Measurements from ENCODE around the gene RETREG1.

The RETREG1 gene

DNA sequence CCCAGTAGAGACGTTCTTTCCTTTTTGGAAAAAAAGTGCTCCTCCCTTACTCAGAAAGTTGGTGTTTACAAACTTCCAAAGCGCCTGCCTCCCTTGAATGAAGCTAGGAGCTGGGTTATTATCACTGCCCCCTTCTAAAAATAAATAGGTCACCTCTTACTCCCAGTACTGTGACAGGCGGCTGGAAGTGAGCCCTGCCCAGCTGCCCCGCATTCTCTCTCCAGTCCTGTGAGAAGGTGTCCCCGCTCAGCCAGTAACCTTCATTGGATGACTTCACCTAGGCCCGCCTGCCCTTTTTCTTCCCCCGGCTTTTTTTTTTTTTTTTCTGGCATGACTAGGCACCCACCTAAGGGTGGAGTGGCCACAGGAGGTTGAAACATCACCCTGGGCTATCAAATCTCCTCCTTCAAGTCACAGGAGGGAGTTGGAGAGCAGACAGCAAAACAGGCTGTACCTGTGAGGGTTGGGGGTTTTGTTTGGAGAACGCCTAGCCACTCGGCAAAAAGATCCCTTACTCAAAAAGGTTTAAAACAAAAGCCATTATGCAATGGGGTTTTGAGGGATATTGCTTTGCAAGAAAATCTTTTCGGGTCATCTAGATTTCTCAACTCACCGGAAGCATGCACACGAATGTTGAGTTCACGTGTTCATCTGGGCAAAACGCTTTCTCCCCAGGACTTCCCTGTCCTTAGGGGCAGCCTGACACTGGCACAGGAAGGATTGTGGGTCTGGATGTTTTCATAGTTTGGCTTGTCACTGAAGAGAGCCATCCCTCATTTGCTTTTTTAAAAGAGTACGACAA, 107.9 kb downstream of the RETREG1 start:
- Histone ChIP-seq H3K36me3 (ENCODE audit: control insufficient read depth in 2 of 2, insufficient read depth in 1 of 2, low read length in 2 of 2) (no peaks in the 10 kb centered on the region), H3K27ac (ENCODE audit: extremely low read depth, low read depth, low read length) (no peak overlapping the region), H3K4me3 (ENCODE audit: low read depth, low read length) (no peak overlapping the region), H3K9me3 (ENCODE audit: control insufficient read depth, insufficient read depth, low read depth, low read length) (no peaks in the 10 kb centered on the region), H3K4me1 (ENCODE audit: control insufficient read depth, insufficient read depth, low read length) (peaks cover 3% of the 10 kb centered on the region; the same call in 1 of the 2 replicates)
- TF ChIP-seq GLIS1 (tag by site-specific recombination; IDR thresholded peaks at IDR 0.05) (peak; percentile 57), ZNF335 (tag by site-specific recombination; conservative IDR thresholded peaks at IDR 0.05) (peak; percentile 38; the same call in 1 of the 2 replicates), KLF1 (tag by site-specific recombination; IDR thresholded peaks at IDR 0.05) (0 out of 2 replicates have a peak, but pooled peaks have one; percentile 13), EGR2 (tag by site-specific recombination; IDR thresholded peaks at IDR 0.05; ENCODE audit: low read depth) (peak; percentile 41; the same call in 1 of the 2 replicates), ZIC2 (tag by site-specific recombination; IDR thresholded peaks at IDR 0.05) (peak; percentile 28; the same call in 1 of the 2 replicates), ZNF837 (tag by site-specific recombination; IDR thresholded peaks at IDR 0.05) (no peak), ZNF37A (tag by site-specific recombination; IDR thresholded peaks at IDR 0.05) (no peak), ZNF707 (tag by site-specific recombination; IDR thresholded peaks at IDR 0.05) (no peak), SP2 (tag by site-specific recombination; IDR thresholded peaks at IDR 0.05) (peak; percentile 36)
- TF ChIP-seq, protein P1, sequence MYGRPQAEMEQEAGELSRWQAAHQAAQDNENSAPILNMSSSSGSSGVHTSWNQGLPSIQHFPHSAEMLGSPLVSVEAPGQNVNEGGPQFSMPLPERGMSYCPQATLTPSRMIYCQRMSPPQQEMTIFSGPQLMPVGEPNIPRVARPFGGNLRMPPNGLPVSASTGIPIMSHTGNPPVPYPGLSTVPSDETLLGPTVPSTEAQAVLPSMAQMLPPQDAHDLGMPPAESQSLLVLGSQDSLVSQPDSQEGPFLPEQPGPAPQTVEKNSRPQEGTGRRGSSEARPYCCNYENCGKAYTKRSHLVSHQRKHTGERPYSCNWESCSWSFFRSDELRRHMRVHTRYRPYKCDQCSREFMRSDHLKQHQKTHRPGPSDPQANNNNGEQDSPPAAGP (tag by site-specific recombination; IDR thresholded peaks at IDR 0.05): peak; percentile 64
- TF ChIP-seq, protein P2, sequence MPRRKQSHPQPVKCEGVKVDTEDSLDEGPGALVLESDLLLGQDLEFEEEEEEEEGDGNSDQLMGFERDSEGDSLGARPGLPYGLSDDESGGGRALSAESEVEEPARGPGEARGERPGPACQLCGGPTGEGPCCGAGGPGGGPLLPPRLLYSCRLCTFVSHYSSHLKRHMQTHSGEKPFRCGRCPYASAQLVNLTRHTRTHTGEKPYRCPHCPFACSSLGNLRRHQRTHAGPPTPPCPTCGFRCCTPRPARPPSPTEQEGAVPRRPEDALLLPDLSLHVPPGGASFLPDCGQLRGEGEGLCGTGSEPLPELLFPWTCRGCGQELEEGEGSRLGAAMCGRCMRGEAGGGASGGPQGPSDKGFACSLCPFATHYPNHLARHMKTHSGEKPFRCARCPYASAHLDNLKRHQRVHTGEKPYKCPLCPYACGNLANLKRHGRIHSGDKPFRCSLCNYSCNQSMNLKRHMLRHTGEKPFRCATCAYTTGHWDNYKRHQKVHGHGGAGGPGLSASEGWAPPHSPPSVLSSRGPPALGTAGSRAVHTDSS (tag by site-specific recombination; IDR thresholded peaks at IDR 0.05): no peak
- CTCF ChIA-PET: interaction anchor here (1.0 kb wide), 2 partner anchors 19 kb away, joined by 3 to 4 read pairs; no protein-coding TSS in a partner anchor
- POLR2A ChIA-PET: no interaction called here

- no peak overlapping the region for H3K27ac ChIP-seq (ENCODE audit: extremely low read depth, low read depth, low read length)
- no peaks in the 10 kb centered on the region for H3K9me3 ChIP-seq (ENCODE audit: control insufficient read depth, insufficient read depth, low read depth, low read length)
- no peak for TF ChIP-seq ZNF292 (tag by site-specific recombination; IDR thresholded peaks at IDR 0.05; ENCODE audit: borderline replicate concordance, low read depth)
- TF ChIP-seq ZNF121 (tag by site-specific recombination; IDR thresholded peaks at IDR 0.05): no peak
- no peak for TF ChIP-seq ZNF670 (tag by site-specific recombination; IDR thresholded peaks at IDR 0.05; ENCODE audit: low read depth)
- no peak for TF ChIP-seq ZNF362 (tag by site-specific recombination; IDR thresholded peaks at IDR 0.05)
- no peak for TF ChIP-seq ZNF776 (tag by site-specific recombination; IDR thresholded peaks at IDR 0.05; ENCODE audit: borderline replicate concordance)
- no peak for TF ChIP-seq ZNF221 (tag by site-specific recombination; IDR thresholded peaks at IDR 0.05; ENCODE audit: borderline replicate concordance)
- CTCF ChIA-PET: interaction anchor here (1.0 to 1.1 kb wide), 2 partner anchors 18 to 683 kb away, joined by 3 read pairs; no protein-coding TSS in a partner anchor
- no peaks in the 10 kb centered on the region for H3K36me3 ChIP-seq (ENCODE audit: control insufficient read depth in 2 of 2, insufficient read depth in 1 of 2, low read length in 2 of 2)
- H3K4me1 ChIP-seq (ENCODE audit: control insufficient read depth, insufficient read depth, low read length): peaks cover 3% of the 10 kb centered on the region; the same call in 1 of the 2 replicates
- H3K4me3 ChIP-seq (ENCODE audit: low read depth, low read length): no peak overlapping the region
- POLR2A ChIA-PET: no interaction called here
Observed at GRCh38 chr5:16507716-16508115, 109.1 kb downstream of the RETREG1 start.

DNA sequence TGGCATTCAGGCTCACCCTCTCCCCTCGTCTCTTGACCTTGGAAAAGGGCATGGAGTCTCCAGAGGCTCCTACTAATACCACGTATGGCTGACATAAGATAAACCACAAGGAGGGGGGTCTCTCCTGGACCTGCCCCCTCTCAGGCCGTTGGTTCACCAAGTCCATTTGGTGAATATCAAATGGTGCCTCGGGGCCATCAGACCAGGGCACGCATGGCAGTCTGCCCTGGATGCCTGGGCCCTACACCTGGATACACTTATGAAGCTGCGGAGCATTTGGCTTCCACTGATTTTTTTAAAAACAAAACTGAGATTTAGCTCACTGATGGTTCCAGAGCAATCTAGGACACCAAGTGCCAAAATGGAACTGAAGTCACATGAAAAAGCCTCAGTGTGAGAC, 110.9 kb downstream of the RETREG1 start:
- CTCF ChIA-PET: interaction anchor here (0.6 to 0.7 kb wide), 2 partner anchors 36 to 345 kb away, joined by 3 read pairs; no protein-coding TSS in a partner anchor
- H3K4me1 ChIP-seq (ENCODE audit: control insufficient read depth, insufficient read depth, low read length): peaks cover 3% of the 10 kb centered on the region; the same call in 1 of the 2 replicates
- no peaks in the 10 kb centered on the region for H3K36me3 ChIP-seq (ENCODE audit: control insufficient read depth in 2 of 2, insufficient read depth in 1 of 2, low read length in 2 of 2)
- H3K9me3 ChIP-seq (ENCODE audit: control insufficient read depth, insufficient read depth, low read depth, low read length): no peaks in the 10 kb centered on the region
- POLR2A ChIA-PET: no interaction called here
- H3K27ac ChIP-seq (ENCODE audit: extremely low read depth, low read depth, low read length): no peak overlapping the region
- H3K4me3 ChIP-seq (ENCODE audit: low read depth, low read length): no peak overlapping the region
- TF ChIP-seq, protein P3, sequence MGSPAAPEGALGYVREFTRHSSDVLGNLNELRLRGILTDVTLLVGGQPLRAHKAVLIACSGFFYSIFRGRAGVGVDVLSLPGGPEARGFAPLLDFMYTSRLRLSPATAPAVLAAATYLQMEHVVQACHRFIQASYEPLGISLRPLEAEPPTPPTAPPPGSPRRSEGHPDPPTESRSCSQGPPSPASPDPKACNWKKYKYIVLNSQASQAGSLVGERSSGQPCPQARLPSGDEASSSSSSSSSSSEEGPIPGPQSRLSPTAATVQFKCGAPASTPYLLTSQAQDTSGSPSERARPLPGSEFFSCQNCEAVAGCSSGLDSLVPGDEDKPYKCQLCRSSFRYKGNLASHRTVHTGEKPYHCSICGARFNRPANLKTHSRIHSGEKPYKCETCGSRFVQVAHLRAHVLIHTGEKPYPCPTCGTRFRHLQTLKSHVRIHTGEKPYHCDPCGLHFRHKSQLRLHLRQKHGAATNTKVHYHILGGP (tag by site-specific recombination; IDR thresholded peaks at IDR 0.05): no peak
- TF ChIP-seq, protein P4, sequence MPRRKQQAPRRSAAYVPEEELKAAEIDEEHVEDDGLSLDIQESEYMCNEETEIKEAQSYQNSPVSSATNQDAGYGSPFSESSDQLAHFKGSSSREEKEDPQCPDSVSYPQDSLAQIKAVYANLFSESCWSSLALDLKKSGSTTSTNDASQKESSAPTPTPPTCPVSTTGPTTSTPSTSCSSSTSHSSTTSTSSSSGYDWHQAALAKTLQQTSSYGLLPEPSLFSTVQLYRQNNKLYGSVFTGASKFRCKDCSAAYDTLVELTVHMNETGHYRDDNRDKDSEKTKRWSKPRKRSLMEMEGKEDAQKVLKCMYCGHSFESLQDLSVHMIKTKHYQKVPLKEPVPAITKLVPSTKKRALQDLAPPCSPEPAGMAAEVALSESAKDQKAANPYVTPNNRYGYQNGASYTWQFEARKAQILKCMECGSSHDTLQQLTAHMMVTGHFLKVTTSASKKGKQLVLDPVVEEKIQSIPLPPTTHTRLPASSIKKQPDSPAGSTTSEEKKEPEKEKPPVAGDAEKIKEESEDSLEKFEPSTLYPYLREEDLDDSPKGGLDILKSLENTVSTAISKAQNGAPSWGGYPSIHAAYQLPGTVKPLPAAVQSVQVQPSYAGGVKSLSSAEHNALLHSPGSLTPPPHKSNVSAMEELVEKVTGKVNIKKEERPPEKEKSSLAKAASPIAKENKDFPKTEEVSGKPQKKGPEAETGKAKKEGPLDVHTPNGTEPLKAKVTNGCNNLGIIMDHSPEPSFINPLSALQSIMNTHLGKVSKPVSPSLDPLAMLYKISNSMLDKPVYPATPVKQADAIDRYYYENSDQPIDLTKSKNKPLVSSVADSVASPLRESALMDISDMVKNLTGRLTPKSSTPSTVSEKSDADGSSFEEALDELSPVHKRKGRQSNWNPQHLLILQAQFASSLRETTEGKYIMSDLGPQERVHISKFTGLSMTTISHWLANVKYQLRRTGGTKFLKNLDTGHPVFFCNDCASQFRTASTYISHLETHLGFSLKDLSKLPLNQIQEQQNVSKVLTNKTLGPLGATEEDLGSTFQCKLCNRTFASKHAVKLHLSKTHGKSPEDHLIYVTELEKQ (tag by site-specific recombination; IDR thresholded peaks at IDR 0.05; ENCODE audit: borderline replicate concordance): no peak
- no peak for TF ChIP-seq ZNF174 (tag by site-specific recombination; IDR thresholded peaks at IDR 0.05)
